ENCODE data around the gene ITIH4. TPM values are rescaled to one million over a fixed set of nuclear protein-coding genes. Genes with fewer than 3 reads are reported as not detected.

The ITIH4 gene
- total and polyA plus RNA-seq, 2 of the 13 experiments (the other 11 are each of a cell fraction or from before 2014, with no cell fraction given), result 2.7 to 5.3 TPM

GRCh38 chr3:52845157-52845556 lies 14.7 kb upstream of the ITIH4 start (continued):
- TF ChIP-seq, protein P1, sequence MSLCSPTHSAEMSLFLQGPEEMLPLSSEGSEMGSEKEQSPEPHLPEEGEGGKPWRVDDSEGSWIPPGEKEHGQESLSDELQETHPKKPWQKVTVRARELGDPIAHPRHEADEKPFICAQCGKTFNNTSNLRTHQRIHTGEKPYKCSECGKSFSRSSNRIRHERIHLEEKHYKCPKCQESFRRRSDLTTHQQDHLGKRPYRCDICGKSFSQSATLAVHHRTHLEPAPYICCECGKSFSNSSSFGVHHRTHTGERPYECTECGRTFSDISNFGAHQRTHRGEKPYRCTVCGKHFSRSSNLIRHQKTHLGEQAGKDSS (CRISPR knock-in tag; IDR thresholded peaks at IDR 0.05; ENCODE audit: borderline replicate concordance, low read depth), result no peak
- TF ChIP-seq BHLHE40 (IDR thresholded peaks at IDR 0.05; ENCODE audit: low read length) (no peak), RFX3 (CRISPR knock-in tag; IDR thresholded peaks at IDR 0.05) (no peak), FOXP4 (CRISPR knock-in tag; IDR thresholded peaks at IDR 0.05) (peak; percentile 54; the same call in 1 of the 2 replicates), ZSCAN9 (CRISPR knock-in tag; IDR thresholded peaks at IDR 0.05; ENCODE audit: borderline replicate concordance) (no peak), PHF5A (CRISPR knock-in tag; IDR thresholded peaks at IDR 0.05; ENCODE audit: low read depth, unreplicated experiment) (no peak), ZNF616 (CRISPR knock-in tag; IDR thresholded peaks at IDR 0.05; ENCODE audit: low read depth) (no peak), NONO (IDR thresholded peaks at IDR 0.05) (no peak), NONO (CRISPR knock-in tag; conservative IDR thresholded peaks at IDR 0.05) (no peak), ZNF296 (CRISPR knock-in tag; conservative IDR thresholded peaks at IDR 0.05) (no peak), STAT6 (CRISPR knock-in tag; IDR thresholded peaks at IDR 0.05; ENCODE audit: borderline replicate concordance) (no peak), ZNF326 (CRISPR knock-in tag; IDR thresholded peaks at IDR 0.05; ENCODE audit: borderline replicate concordance) (no peak), ZNF564 (CRISPR knock-in tag; IDR thresholded peaks at IDR 0.05) (no peak), CENPT (CRISPR knock-in tag; IDR thresholded peaks at IDR 0.05; ENCODE audit: low read depth) (no peak), SRSF1 (optimal IDR thresholded peaks at IDR 0.05; ENCODE audit: low read depth, low read length) (no peak), NAIF1 (CRISPR knock-in tag; IDR thresholded peaks at IDR 0.05; ENCODE audit: borderline replicate concordance) (no peak), TAF1 (CRISPR knock-in tag; IDR thresholded peaks at IDR 0.05) (no peak), ATM (IDR thresholded peaks at IDR 0.05; ENCODE audit: borderline replicate concordance) (no peak), ZNF780A (CRISPR knock-in tag; IDR thresholded peaks at IDR 0.05) (no peak)
- TF ChIP-seq, protein P2, sequence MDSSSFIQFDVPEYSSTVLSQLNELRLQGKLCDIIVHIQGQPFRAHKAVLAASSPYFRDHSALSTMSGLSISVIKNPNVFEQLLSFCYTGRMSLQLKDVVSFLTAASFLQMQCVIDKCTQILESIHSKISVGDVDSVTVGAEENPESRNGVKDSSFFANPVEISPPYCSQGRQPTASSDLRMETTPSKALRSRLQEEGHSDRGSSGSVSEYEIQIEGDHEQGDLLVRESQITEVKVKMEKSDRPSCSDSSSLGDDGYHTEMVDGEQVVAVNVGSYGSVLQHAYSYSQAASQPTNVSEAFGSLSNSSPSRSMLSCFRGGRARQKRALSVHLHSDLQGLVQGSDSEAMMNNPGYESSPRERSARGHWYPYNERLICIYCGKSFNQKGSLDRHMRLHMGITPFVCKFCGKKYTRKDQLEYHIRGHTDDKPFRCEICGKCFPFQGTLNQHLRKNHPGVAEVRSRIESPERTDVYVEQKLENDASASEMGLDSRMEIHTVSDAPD (CRISPR knock-in tag; IDR thresholded peaks at IDR 0.05), result no peak
- TF ChIP-seq, protein P3, sequence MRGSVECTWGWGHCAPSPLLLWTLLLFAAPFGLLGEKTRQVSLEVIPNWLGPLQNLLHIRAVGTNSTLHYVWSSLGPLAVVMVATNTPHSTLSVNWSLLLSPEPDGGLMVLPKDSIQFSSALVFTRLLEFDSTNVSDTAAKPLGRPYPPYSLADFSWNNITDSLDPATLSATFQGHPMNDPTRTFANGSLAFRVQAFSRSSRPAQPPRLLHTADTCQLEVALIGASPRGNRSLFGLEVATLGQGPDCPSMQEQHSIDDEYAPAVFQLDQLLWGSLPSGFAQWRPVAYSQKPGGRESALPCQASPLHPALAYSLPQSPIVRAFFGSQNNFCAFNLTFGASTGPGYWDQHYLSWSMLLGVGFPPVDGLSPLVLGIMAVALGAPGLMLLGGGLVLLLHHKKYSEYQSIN (CRISPR knock-in tag; IDR thresholded peaks at IDR 0.05; ENCODE audit: borderline replicate concordance), result no peak
- TF ChIP-seq, protein P4, sequence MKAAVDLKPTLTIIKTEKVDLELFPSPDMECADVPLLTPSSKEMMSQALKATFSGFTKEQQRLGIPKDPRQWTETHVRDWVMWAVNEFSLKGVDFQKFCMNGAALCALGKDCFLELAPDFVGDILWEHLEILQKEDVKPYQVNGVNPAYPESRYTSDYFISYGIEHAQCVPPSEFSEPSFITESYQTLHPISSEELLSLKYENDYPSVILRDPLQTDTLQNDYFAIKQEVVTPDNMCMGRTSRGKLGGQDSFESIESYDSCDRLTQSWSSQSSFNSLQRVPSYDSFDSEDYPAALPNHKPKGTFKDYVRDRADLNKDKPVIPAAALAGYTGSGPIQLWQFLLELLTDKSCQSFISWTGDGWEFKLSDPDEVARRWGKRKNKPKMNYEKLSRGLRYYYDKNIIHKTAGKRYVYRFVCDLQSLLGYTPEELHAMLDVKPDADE (CRISPR knock-in tag; IDR thresholded peaks at IDR 0.05), result no peak

Data from HepG2 (cell line).